IMR-90 (cell line): ENCODE measurements around the gene IARS2. TPM values are rescaled to one million over a fixed set of nuclear protein-coding genes. Genes with fewer than 3 reads are reported as not detected.

ENCODE experiments used
- ATAC-seq: fragments of 200-7000 bp; cut with Tn5 transposase; 2 replicates; pipeline ENCODE4 v1.9.1; 2020; ENCODE audit warnings: low read depth, mild to moderate bottlenecking, moderate library complexity
- BruUV-seq: library from RNA; stranded (reverse); fragments of 400-500 nt; replicated peaks from 2 replicates; lab custom pipeline; 2021; lab: Mats Ljungman, UMichigan
- CTCF ChIA-PET: fragments of 300-600 bp; formaldehyde crosslinking; extraction: SDS; loops from one replicate; lab custom pipeline; 2021; ENCODE audit warnings: antibody characterized with exemption; lab: Yijun Ruan, JAX
- POLR2A ChIA-PET: fragments of 300-600 bp; sonication (Branson Sonifier 250); formaldehyde crosslinking; loops from one replicate; lab custom pipeline; 2022; ENCODE audit warnings: antibody characterized with exemption; ENCODE audit not compliant: unreplicated experiment; lab: Charles Lee
- DNase-seq: peaks from one replicate; pipeline ENCODE4 v3.0.0; 2013
- H2AFZ ChIP-seq: replicated peaks from 2 replicates; pipeline ENCODE3; 2013; ENCODE audit warnings: low read length, mild to moderate bottlenecking; ENCODE audit not compliant: poor library complexity
- H2AK5ac ChIP-seq: 2 replicates; pipeline ENCODE4 v1.6.1; 2013; ENCODE audit warnings: low read depth, low read length, inconsistent platforms
- H2AK9ac ChIP-seq: replicated peaks from 2 replicates; pipeline ENCODE3; 2013; ENCODE audit warnings: mild to moderate bottlenecking, low read depth, low read length, moderate library complexity; ENCODE audit not compliant: poor library complexity
- H2BK120ac ChIP-seq: 2 replicates; pipeline ENCODE4 v1.6.1; 2013; ENCODE audit warnings: low read depth, low read length, inconsistent platforms
- H2BK15ac ChIP-seq: 3 replicates; pipeline ENCODE4 v1.6.1; 2013; ENCODE audit warnings: low read depth, low read length, inconsistent platforms
- H2BK20ac ChIP-seq: 2 replicates; pipeline ENCODE4 v1.6.1; 2013; ENCODE audit warnings: low read depth, mild to moderate bottlenecking, inconsistent platforms, low read length, moderate library complexity
- H2BK5ac ChIP-seq: 2 replicates; pipeline ENCODE4 v1.6.1; 2013; ENCODE audit warnings: mild to moderate bottlenecking, low read depth, low read length, inconsistent platforms; ENCODE audit not compliant: poor library complexity, severe bottlenecking
- H3K14ac ChIP-seq: replicated peaks from 2 replicates; pipeline ENCODE4 v1.6.1; 2013; ENCODE audit warnings: low read depth, low read length, inconsistent platforms
- H3K18ac ChIP-seq: 2 replicates; pipeline ENCODE4 v1.6.1; 2013; ENCODE audit warnings: low read depth, low read length, control low read depth
- H3K23ac ChIP-seq: 2 replicates; pipeline ENCODE4 v1.6.1; 2013; ENCODE audit warnings: low read depth, low read length, inconsistent platforms
- H3K27ac ChIP-seq: 2 replicates; pipeline ENCODE4 v1.5.1; 2013; ENCODE audit warnings: mild to moderate bottlenecking, control low read depth, low read length; ENCODE audit not compliant: insufficient read depth
- H3K27me3 ChIP-seq: 2 replicates; pipeline ENCODE4 v1.6.1; 2013; ENCODE audit warnings: low read length; ENCODE audit not compliant: control insufficient read depth, insufficient read depth
- H3K36me3 ChIP-seq: 2 replicates; pipeline ENCODE4 v1.6.1; 2013; ENCODE audit warnings: low read length, mixed read lengths; ENCODE audit not compliant: control insufficient read depth, insufficient read depth
- H3K4ac ChIP-seq: 2 replicates; pipeline ENCODE4 v1.6.1; 2013; ENCODE audit warnings: low read depth, low read length, inconsistent platforms
- H3K4me1 ChIP-seq: 2 replicates; pipeline ENCODE4 v1.6.1; 2013; ENCODE audit warnings: low read length, mixed read lengths; ENCODE audit not compliant: control insufficient read depth, insufficient read depth
- H3K4me2 ChIP-seq: 2 replicates; pipeline ENCODE4 v1.6.1; 2013; ENCODE audit warnings: low read depth, mild to moderate bottlenecking, control low read depth, low read length, moderate library complexity
- H3K4me3 ChIP-seq: 2 replicates; pipeline ENCODE4 v1.5.1; 2013; ENCODE audit warnings: low read depth, mild to moderate bottlenecking, control low read depth, low read length, moderate library complexity; ENCODE audit not compliant: insufficient read depth
- H3K56ac ChIP-seq: 2 replicates; pipeline ENCODE4 v1.6.1; 2013; ENCODE audit warnings: low read length, inconsistent platforms; ENCODE audit not compliant: insufficient read depth; ENCODE audit errors: extremely low read depth
- H3K79me1 ChIP-seq, 2 experiments: 2 replicates each; pipeline ENCODE4 v1.6.1; 2013; ENCODE audit warnings: low read length in 2 of 2, inconsistent platforms in 1 of 2, low read depth in 1 of 2
- H3K9ac ChIP-seq: 2 replicates; pipeline ENCODE4 v1.6.1; 2013; ENCODE audit warnings: low read depth, low read length, control low read depth
- H3K9me1 ChIP-seq: 2 replicates; pipeline ENCODE4 v1.6.1; 2013; ENCODE audit warnings: low read length, inconsistent platforms; ENCODE audit not compliant: insufficient read depth
- H3K9me3 ChIP-seq: 2 replicates; pipeline ENCODE4 v1.6.1; 2013; ENCODE audit warnings: low read length; ENCODE audit not compliant: control insufficient read depth, insufficient read depth
- H4K20me1 ChIP-seq: 2 replicates; pipeline ENCODE4 v1.6.1; 2013; ENCODE audit warnings: low read length, inconsistent platforms; ENCODE audit not compliant: insufficient read depth
- H4K5ac ChIP-seq: 2 replicates; pipeline ENCODE4 v1.6.1; 2013; ENCODE audit warnings: mild to moderate bottlenecking, low read depth, low read length, control low read depth
- H4K8ac ChIP-seq, 2 experiments: 2 replicates each; pipeline ENCODE4 v1.6.1; 2013; ENCODE audit warnings: low read depth in 2 of 2, low read length in 2 of 2, control low read depth in 1 of 2, inconsistent platforms in 1 of 2
- H4K91ac ChIP-seq: 2 replicates; pipeline ENCODE4 v1.6.1; 2013; ENCODE audit warnings: low read depth, low read length, inconsistent platforms; ENCODE audit not compliant: insufficient read depth
- POLR2A ChIP-seq: IDR thresholded peaks from 2 replicates; pipeline ENCODE4 v1.6.1; 2012; ENCODE audit warnings: mild to moderate bottlenecking, low read depth, low read length
- WGBS, 2 experiments: methylation state at CpG; one replicate each; pipeline versions ENCODE4 v1.1.5 to v1.1.7; 2013; ENCODE audit warnings: missing lambda C conversion rate in 2 of 2; ENCODE audit not compliant: insufficient read length in 1 of 2; ENCODE audit errors: extremely low coverage in 2 of 2; 5-methylcytosine and 5-hydroxymethylcytosine counted together
- dilution Hi-C: fragments of 300-500 bp; cut with HindIII; formaldehyde crosslinking; loops from one replicate; pipeline ENCODE4 v1.14.3; 2018; ENCODE audit warnings: low sequenced_read_pairs; ENCODE audit not compliant: unreplicated experiment
- in situ Hi-C: fragments of 300-500 bp; cut with MboI; formaldehyde crosslinking; loops from 3 replicates; pipeline ENCODE4 v1.14.3; 2019; ENCODE audit warnings: low sequenced_read_pairs, inconsistent platforms, mixed read lengths
- intact Hi-C: fragments of 100-400 bp; cut with micrococcal nuclease; formaldehyde crosslinking; loops from 2 replicates; pipeline ENCODE4 v1.10.0; 2022
- polyA plus RNA-seq, 3 experiments: library from polyadenylated mRNA; depleted of rRNA; stranded (reverse); fragments of >200 nt; gene quantifications; 2 replicates each; pipeline ENCODE4 v1.2.3, GENCODE V29; 2012; ENCODE audit warnings: low replicate concordance in 1 of 3
- total RNA-seq: library from RNA; depleted of rRNA; stranded (reverse); fragments of >200 nt; gene quantifications from 2 replicates; pipeline ENCODE4 v1.2.3, GENCODE V29; 2012

IARS2 gene
- total and polyA plus RNA-seq, 2 of the 4 experiments (the other 2 are of a cell fraction) = 34.8 to 77.4 TPM

GRCh38 chr1:220184506-220184905 lies 90.6 kb downstream of the IARS2 start:
- Histone ChIP-seq H3K56ac (no peak overlapping the region), H2AFZ (no peak overlapping the region), H4K91ac (no peak overlapping the region), H4K8ac (no peak overlapping the region), H3K79me1 (peaks cover 0 to 3% of the 10 kb centered on the region in 2 experiments; a peak in 1 of 4 replicates), H2AK9ac (no peak overlapping the region), H4K20me1 (no peaks in the 10 kb centered on the region), H3K4me1 (0 out of 2 replicates have a peak, but pooled peaks cover 2% of the 10 kb centered on the region), H2BK20ac (no peak overlapping the region), H2BK5ac (peak overlapping the region; percentile 2), H3K9ac (no peak overlapping the region), H3K9me1 (peaks cover 3% of the 10 kb centered on the region; the same call in 1 of the 2 replicates), H3K18ac (no peak overlapping the region), H3K36me3 (peaks cover 19% of the 10 kb centered on the region), H3K27me3 (no peaks in the 10 kb centered on the region), H3K4ac (no peak overlapping the region), H2BK15ac (no peak overlapping the region), H3K27ac (peak overlapping the region; percentile 32; the same call in 1 of the 2 replicates), H3K4me3 (no peak overlapping the region), H2BK120ac (no peak overlapping the region), H3K14ac (no peak overlapping the region), H2AK5ac (no peak overlapping the region), H3K9me3 (no peaks in the 10 kb centered on the region), H3K23ac (no peak overlapping the region), H4K5ac (no peak overlapping the region), H3K4me2 (no peak overlapping the region)
- POLR2A ChIA-PET = no interaction called here
- dilution Hi-C loops = no loop called here
- TF ChIP-seq POLR2A = no peak
- intact Hi-C loops = no loop called here
- no TSS peak for BruUV-seq
- peak; percentile 57 for DNase-seq
- CTCF ChIA-PET = no interaction called here
- in situ Hi-C loops = no loop called here
- no CpG with 5 or more reads among the region's 1 CpG for WGBS, 2 experiments
- peak; percentile 78 for ATAC-seq
